GM12891 (cell line): ENCODE data around the gene ENOX1.

Source experiments
- PAX5 ChIP-seq: IDR thresholded peaks from 2 replicates; pipeline ENCODE4 v1.6.1; 2011; ENCODE audit warnings: low read length, moderate library complexity, mild to moderate bottlenecking; ENCODE audit not compliant: insufficient read depth, severe bottlenecking
- POLR2A ChIP-seq: IDR thresholded peaks from 2 replicates; pipeline ENCODE4 v1.6.1; 2011; ENCODE audit warnings: low read depth, low read length, control low read depth
- POLR2AphosphoS5 ChIP-seq: IDR thresholded peaks from 2 replicates; pipeline ENCODE4 v1.6.1; 2011; ENCODE audit warnings: low read depth, low read length, control low read depth
- SPI1 ChIP-seq: IDR thresholded peaks from 2 replicates; pipeline ENCODE4 v1.6.1; 2011; ENCODE audit warnings: low read depth, low read length, control low read depth
- TAF1 ChIP-seq: IDR thresholded peaks from 2 replicates; pipeline ENCODE4 v1.6.1; 2011; ENCODE audit warnings: low read depth, low read length, control low read depth

GRCh38 chr13:43368003-43368402 is 418.8 kb downstream of the ENOX1 start:
- TF ChIP-seq POLR2A (no peak), TAF1 (no peak), POLR2AphosphoS5 (no peak), PAX5 (no peak), SPI1 (no peak)
